Activated T-helper 17 cell treated with anti-CD3 and anti-CD28 coated beads, Interleukin-2, amount 50 U/mL, for 72 hours (primary cell): ENCODE results near the gene ODAD3. TPM values are rescaled to one million over a fixed set of nuclear protein-coding genes. Genes with fewer than 3 reads are reported as not detected.
"Not testable (repeated sequence)": the region's sequence is repeated elsewhere in the genome, so short reads cannot be mapped to it uniquely, and the experiment has no call there.

Experiments
- ATAC-seq: fragments of 150-1000 bp; cut with Tn5 transposase; replicated peaks from 2 replicates; pipeline ENCODE4 v1.10.0; 2021; ENCODE audit warnings: mild to moderate bottlenecking, moderate library complexity
- H3K27ac Mint-ChIP-seq: one replicate; pipeline ENCODE4 v1.8.0; 2022; ENCODE audit warnings: mixed read lengths
- H3K27me3 Mint-ChIP-seq: one replicate; pipeline ENCODE4 v1.8.0; 2022; ENCODE audit warnings: mixed read lengths
- H3K36me3 Mint-ChIP-seq: one replicate; pipeline ENCODE4 v1.8.0; 2022; ENCODE audit warnings: low read depth, mild to moderate bottlenecking, mixed read lengths
- H3K4me1 Mint-ChIP-seq: one replicate; pipeline ENCODE4 v1.8.0; 2022; ENCODE audit warnings: mixed read lengths
- H3K4me3 Mint-ChIP-seq: one replicate; pipeline ENCODE4 v1.8.0; 2022; ENCODE audit warnings: mild to moderate bottlenecking, mixed read lengths
- H3K9me3 Mint-ChIP-seq: one replicate; pipeline ENCODE4 v1.8.0; 2022; ENCODE audit warnings: mixed read lengths
- total RNA-seq, 2 donors: library from RNA; stranded (reverse); gene quantifications; one replicate each; pipeline ENCODE4 v1.2.3, GENCODE V29; 2022

The ODAD3 gene
- total RNA-seq, 2 donors from 2014 or later = 0.15 to 0.42 TPM

DNA sequence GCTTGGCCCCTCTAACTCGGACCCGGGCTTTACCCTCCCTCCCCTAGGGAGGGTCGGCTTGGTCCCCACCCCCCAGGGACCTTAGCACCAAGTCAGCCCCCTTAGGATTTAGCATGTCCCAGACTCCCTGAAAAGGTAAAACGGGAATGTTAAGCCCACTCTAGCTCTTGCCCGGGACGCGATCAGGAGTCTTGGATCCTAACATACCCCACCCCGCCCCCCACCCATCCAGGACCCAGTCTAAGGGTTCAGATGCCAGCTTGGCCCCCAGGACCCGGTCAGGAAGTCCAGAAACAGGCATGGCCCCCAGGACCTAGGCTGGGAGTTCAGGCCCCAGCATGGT lies 51.2 kb downstream of the ODAD3 start:
- Mint-ChIP-seq H3K27me3 (peaks cover 5% of the 10 kb centered on the region), H3K27ac (no peak overlapping the region), H3K9me3 (no peaks in the 10 kb centered on the region), H3K4me1 (peaks cover 8% of the 10 kb centered on the region), H3K36me3 (peaks cover 23% of the 10 kb centered on the region), H3K4me3 (no peak overlapping the region)
- no peak for ATAC-seq

DNA sequence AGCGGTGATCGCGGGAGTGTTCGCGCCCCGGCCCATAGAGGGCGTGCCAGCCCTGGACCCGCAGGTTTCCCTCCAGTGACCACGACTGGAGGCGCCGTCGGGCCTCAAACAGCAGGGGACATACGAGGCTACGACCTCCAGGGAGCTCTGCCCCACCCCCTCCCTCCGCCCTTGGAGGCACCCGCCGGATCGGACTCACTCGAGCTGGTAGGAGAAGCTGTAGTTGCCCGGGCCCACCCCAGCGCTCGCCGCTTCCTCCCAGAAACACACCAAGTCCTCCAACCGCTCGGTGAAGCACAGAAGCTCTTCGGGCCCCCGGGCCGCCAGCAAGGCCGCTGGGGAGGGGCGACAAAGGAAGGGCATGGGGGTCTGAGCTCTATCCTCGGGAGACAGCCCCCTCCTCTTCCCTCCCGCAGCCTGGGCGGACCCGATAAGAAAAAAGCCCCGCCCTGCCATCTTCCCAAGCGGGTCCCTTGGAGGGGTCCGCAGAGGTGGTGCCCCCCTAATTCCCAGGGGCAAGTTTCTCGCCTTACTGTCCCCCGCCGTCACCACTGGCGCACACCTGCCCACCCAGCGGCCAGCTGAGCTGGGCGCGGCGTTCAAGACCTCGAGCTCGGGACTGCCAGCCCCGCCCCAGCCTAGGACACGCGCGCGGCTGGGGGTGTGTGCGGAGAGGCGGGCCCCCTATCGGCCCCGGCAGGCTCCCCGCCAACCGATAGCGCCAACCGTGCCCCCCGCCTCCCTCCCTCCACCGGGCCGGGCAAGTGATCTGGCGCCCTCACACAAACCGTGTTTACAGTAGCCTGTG lies 51.8 kb downstream of the ODAD3 start:
- Mint-ChIP-seq H3K27me3 (peaks cover 5% of the 10 kb centered on the region), H3K27ac (no peak overlapping the region), H3K9me3 (no peaks in the 10 kb centered on the region), H3K4me1 (peaks cover 11% of the 10 kb centered on the region), H3K4me3 (no peak overlapping the region), H3K36me3 (peaks cover 29% of the 10 kb centered on the region)
- ATAC-seq = no peak

DNA sequence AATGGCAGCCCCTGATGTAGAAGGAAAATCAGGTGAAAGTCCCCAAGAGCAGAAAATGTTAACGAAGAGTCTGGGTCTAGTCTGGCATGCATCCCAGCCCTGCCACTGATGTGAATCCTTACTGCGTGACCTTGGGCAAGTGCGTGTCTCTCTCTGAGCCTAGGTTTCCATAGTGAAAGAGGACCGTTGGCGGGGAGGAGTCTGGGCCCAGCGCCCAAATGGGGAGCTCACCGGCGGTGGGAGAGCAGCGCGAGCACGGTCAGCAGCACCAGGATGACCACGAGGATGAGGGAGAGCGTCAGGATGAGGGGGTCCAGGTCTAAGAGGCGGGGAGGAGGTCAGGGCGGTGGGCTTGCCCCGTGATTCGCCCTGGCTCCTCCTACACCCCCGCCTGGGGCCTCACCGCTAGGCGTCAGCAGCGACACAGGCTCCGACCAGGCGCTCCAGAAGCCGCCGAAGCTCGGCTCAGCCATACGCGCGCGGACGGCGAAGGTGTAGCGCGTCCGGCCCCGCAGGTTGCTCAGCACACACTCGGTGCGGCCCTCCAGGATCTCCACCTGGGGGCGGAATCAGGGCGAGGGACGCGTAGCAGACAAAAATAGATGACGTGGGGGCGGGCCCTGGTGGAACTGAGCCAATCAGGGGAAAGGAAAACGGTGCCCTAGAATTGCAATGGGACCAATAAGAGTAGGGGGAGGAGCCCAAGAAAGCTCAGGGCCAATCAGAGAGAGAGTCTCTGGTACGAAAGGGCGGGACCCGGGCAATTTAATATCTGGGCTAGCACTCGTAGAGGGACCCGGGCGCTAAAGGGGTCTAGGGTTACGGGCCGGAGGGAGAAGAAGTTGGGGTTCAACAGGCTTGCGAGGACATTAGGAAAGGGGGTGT lies 54.0 kb downstream of the ODAD3 start:
- no peak overlapping the region for H3K4me3 Mint-ChIP-seq
- no peaks in the 10 kb centered on the region for H3K9me3 Mint-ChIP-seq
- H3K27ac Mint-ChIP-seq = peak overlapping the region; percentile 94
- H3K4me1 Mint-ChIP-seq = peaks cover 17% of the 10 kb centered on the region
- H3K36me3 Mint-ChIP-seq = peaks cover 50% of the 10 kb centered on the region
- peak; percentile 89 for ATAC-seq
- peaks cover 5% of the 10 kb centered on the region for H3K27me3 Mint-ChIP-seq

DNA sequence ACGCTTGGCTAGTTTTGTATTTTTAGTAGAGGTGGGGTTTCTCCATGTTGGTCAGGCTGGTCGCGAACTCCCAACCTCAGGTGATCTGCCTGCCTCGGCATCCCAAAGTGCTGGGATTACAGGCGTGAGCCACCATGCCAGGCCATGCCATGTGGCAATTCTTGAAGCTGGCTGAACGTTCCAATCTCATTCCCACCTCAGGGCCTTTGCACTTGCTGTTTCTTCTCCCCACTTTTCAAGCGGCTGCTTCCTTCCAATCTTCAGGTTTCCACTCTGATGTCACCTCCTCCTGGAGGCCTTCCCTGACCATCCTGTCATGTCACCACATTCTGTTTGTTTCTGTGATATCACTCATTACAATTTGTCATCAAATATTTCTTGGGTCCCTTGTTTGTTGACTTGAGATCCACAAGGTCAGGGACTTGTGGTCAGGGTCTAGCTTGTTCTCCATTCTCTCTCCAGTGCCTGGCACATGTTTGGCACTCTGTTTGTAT lies 55.0 kb downstream of the ODAD3 start:
- Mint-ChIP-seq H3K27ac (peak overlapping the region; percentile 94), H3K4me1 (peaks cover 17% of the 10 kb centered on the region), H3K9me3 (no peaks in the 10 kb centered on the region), H3K4me3 (no peak overlapping the region), H3K27me3 (peaks cover 5% of the 10 kb centered on the region), H3K36me3 (peaks cover 55% of the 10 kb centered on the region)
- ATAC-seq = no peak

- not testable (repeated sequence) for H3K9me3 Mint-ChIP-seq, H3K27me3 Mint-ChIP-seq, ATAC-seq, H3K4me3 Mint-ChIP-seq
- Mint-ChIP-seq H3K36me3 (peaks cover 55% of the 10 kb centered on the region), H3K27ac (peak overlapping the region; percentile 94), H3K4me1 (peaks cover 17% of the 10 kb centered on the region)
These were observed 55.6 kb downstream of the ODAD3 start for GRCh38 chr19:11379269-11379845.

DNA sequence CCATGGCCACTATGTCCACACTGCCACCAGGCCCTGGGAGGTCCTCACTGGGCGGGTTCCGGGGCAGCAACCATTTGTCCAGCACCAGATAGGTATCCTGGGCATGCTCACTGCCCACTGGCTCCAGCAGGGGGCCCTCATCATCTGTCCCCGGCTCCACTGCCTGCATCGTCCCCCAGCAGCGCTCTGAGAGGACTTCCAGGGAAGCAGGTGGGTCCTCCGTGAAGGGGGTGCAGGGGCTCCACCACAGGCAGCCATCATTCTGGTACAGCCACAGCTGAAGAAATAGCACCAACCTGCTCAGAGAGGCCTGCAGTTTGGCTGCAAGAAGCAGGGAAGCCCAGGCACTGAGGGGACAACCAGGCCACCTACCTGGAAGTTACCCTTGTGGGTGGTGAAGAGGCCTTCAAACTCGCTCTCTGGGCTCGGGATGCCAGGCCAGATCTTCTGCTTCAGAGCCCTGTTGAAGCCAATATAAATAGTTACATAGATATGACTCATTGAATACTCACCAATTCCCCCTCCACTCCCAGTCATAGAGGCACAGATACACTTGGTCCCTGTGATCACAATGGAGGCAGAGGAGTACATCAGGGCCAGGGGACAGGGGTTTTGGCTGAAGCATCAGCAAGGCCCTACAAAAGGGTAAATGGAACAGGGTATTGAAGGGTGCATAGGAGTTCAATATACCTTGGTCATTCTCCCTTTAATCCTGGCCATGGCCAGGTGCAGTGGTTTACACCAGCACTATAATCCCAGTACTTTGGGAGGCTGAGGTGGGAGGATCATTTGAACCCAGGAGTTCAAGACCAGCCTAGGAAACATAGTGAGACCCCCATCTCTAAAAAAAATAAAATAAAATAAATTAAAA lies 56.4 kb downstream of the ODAD3 start:
- Mint-ChIP-seq H3K36me3 (peaks cover 55% of the 10 kb centered on the region), H3K9me3 (no peaks in the 10 kb centered on the region), H3K27ac (peak overlapping the region; percentile 47), H3K4me3 (no peak overlapping the region), H3K27me3 (no peaks in the 10 kb centered on the region), H3K4me1 (peaks cover 17% of the 10 kb centered on the region)
- ATAC-seq = no peak

GRCh38 chr19:11377756-11378155 lies 57.2 kb downstream of the ODAD3 start:
- no peak for ATAC-seq
- H3K27me3 Mint-ChIP-seq = no peaks in the 10 kb centered on the region
- peaks cover 23% of the 10 kb centered on the region for H3K4me1 Mint-ChIP-seq
- no peak overlapping the region for H3K4me3 Mint-ChIP-seq
- no peaks in the 10 kb centered on the region for H3K9me3 Mint-ChIP-seq
- peaks cover 55% of the 10 kb centered on the region for H3K36me3 Mint-ChIP-seq
- H3K27ac Mint-ChIP-seq = peak overlapping the region; percentile 48

DNA sequence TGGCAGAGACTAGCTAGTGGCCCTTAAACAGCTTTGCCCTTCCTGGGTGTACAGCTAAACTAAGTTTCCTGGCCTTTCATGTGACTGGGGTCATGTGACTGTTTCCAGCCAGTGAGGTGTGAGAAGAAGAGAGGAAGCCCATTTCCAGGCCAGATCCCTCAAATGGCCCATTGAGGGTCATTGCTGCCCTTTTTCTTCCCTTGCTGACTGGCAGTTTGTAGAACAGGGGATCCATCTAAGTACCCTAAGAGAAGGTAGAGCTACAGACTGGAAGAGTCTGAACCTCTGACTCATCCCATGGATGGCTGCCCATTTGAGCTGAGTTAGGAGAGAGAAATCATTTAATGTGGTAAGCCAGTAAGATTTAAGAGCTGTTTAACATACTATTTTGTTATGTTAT lies 57.7 kb downstream of the ODAD3 start:
- Mint-ChIP-seq H3K36me3 (peaks cover 55% of the 10 kb centered on the region), H3K4me1 (peaks cover 23% of the 10 kb centered on the region), H3K4me3 (no peak overlapping the region), H3K27me3 (no peaks in the 10 kb centered on the region), H3K9me3 (no peaks in the 10 kb centered on the region), H3K27ac (peak overlapping the region; percentile 48)
- no peak for ATAC-seq

- Mint-ChIP-seq H3K4me3 (no peak overlapping the region), H3K9me3 (no peaks in the 10 kb centered on the region)
These were observed 59.6 kb downstream of the ODAD3 start for GRCh38 chr19:11375143-11375948.

DNA sequence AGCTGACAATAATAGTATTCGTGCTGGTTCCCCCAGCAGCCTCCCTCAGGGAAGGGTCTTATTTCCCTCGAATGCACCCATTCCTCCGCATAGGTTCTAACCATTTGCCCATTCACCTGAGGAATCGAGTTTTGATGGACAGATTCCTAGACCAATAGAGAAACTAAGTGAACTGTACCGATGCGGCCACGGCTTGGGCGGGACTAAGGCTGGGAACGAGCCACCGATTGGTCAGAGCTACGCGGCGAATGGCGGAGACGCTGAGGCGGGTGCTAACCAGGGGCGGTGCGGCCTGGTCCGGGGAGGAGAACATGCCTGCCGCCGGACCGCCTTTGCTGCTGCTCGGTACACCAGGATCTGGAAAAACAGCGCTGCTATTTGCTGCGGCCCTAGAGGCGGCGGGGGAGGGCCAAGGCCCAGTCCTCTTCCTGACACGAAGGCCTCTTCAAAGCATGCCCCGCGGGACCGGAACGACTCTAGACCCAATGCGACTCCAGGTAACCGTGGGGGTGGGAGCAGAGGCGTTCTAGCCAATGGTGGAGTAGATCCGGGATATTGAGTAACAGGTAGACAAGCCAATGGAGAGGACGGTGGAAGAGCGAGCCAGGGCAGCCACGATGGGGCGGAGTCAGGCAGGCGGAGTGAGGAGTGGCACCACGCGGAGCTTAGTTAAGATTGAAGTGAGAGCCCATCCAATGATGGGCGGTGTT lies 60.3 kb downstream of the ODAD3 start, which contains the start of gene SWSAP1:
Gene SWSAP1, plus strand, starts transcription at position 234 of the 710 bp plus-strand sequence. Its CDS starts 15 bp downstream, at position 249.
- Mint-ChIP-seq H3K4me1 (peaks cover 22% of the 10 kb centered on the region), H3K27me3 (no peaks in the 10 kb centered on the region), H3K27ac (no peak within 1 kb of the TSS), H3K36me3 (peaks cover 47% of the 10 kb centered on the region), H3K4me3 (no peak within 1 kb of the TSS), H3K9me3 (no peaks in the 10 kb centered on the region)
- peak; percentile 93 for ATAC-seq

More at GRCh38 chr19:11375143-11375948, 59.6 kb downstream of the ODAD3 start:
- Mint-ChIP-seq H3K36me3 (peaks cover 54% of the 10 kb centered on the region), H3K27me3 (no peaks in the 10 kb centered on the region), H3K4me1 (peaks cover 27% of the 10 kb centered on the region), H3K27ac (no peak overlapping the region)
- peak; percentile 26 for ATAC-seq

- Mint-ChIP-seq H3K9me3 (no peaks in the 10 kb centered on the region), H3K27me3 (no peaks in the 10 kb centered on the region), H3K36me3 (peaks cover 49% of the 10 kb centered on the region), H3K27ac (no peak overlapping the region), H3K4me1 (peaks cover 22% of the 10 kb centered on the region), H3K4me3 (no peak overlapping the region)
- no peak for ATAC-seq
These were observed 61.0 kb downstream of the ODAD3 start for GRCh38 chr19:11373885-11374432.

DNA sequence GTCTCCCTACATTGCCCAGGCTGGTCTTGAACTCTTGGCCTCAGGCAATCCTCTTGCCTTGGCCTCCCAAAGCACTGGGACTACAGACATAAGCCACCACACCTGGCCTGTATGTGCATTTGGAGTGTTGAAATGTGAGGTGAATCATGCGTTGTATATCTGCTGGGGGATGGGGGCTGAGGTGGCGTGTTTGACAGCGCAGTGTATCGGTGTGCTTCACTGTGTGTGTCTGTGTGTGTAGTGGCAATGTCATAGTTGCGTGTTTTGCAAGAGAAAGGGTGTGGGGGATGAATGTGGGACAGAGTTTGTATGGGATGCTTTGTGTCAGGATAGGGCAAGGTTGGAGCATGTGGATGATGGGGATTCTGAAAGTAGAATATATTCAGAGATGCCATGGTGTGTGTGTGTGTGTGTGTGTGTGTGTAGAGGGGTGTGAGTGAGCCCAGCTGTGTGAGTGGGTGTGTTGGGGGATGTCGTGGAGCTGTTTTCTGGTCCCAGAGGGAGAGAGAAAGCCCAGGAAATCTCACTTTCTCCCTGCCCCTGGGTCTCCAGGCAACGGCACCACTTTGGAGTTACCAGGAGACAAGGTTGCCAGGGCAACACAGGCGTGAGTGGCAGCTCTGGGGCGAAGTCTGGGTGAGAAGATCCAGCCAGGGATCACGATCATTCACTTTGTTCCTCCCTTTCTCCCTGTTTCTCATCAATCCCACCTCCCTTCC lies 61.6 kb downstream of the ODAD3 start:
- peaks cover 16% of the 10 kb centered on the region for H3K4me1 Mint-ChIP-seq
- peaks cover 49% of the 10 kb centered on the region for H3K36me3 Mint-ChIP-seq
- H3K27ac Mint-ChIP-seq = no peak overlapping the region
- no peak overlapping the region for H3K4me3 Mint-ChIP-seq
- ATAC-seq = no peak
- no peaks in the 10 kb centered on the region for H3K27me3 Mint-ChIP-seq
- no peaks in the 10 kb centered on the region for H3K9me3 Mint-ChIP-seq
